ENCODE results near the gene COL4A1. TPM values are rescaled to one million over a fixed set of nuclear protein-coding genes. Genes with fewer than 3 reads are reported as not detected.

Gene COL4A1
- total RNA-seq, 3 donors from 2014 or later, result 118 to 1,008 (median 370) TPM

DNA sequence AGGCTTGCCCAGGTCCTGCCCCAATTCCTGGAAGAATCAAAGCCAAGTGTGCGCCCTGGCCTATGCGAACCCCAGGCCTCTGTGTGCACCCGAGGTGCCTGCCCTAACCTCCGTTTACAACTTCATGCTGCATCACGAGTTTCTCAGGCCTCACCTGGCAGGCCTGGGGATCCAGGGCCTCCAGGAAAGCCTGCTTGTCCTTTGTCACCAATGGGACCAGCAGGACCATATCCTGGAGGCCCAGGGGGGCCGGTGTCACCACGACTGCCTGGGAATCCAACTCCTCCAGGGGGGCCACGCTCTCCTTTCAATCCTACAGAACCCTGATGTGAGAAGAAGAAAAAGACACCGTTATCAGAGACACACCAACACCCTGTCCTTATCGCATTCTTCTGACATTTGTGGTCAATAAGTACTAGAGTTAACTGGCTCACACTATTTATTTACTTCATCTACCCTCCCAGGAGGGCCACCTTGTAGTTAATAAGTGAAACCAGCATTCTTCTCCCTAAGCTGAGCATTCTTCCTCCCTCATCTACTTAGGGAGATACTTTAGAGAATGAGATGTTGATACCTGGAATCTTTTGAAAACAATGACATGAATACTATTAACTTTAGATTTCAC, 120.6 kb downstream of the COL4A1 start:
- intact Hi-C loops (cut with DNase I; ENCODE audit: low total_unique reads), result no loop called here
- Histone ChIP-seq H3K36me3 (no peaks in the 10 kb centered on the region), H3K27ac (no peak overlapping the region)

GRCh38 chr13:110185696-110186095, 121.3 kb downstream of the COL4A1 start:
- TF ChIP-seq POLR2A (IDR thresholded peaks at IDR 0.05) (no peak), POLR2AphosphoS5 (IDR thresholded peaks at IDR 0.05) (no peak)
- TF ChIP-seq, protein P1, sequence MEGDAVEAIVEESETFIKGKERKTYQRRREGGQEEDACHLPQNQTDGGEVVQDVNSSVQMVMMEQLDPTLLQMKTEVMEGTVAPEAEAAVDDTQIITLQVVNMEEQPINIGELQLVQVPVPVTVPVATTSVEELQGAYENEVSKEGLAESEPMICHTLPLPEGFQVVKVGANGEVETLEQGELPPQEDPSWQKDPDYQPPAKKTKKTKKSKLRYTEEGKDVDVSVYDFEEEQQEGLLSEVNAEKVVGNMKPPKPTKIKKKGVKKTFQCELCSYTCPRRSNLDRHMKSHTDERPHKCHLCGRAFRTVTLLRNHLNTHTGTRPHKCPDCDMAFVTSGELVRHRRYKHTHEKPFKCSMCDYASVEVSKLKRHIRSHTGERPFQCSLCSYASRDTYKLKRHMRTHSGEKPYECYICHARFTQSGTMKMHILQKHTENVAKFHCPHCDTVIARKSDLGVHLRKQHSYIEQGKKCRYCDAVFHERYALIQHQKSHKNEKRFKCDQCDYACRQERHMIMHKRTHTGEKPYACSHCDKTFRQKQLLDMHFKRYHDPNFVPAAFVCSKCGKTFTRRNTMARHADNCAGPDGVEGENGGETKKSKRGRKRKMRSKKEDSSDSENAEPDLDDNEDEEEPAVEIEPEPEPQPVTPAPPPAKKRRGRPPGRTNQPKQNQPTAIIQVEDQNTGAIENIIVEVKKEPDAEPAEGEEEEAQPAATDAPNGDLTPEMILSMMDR (IDR thresholded peaks at IDR 0.05), result no peak
- intact Hi-C loops (cut with DNase I; ENCODE audit: low total_unique reads), result no loop called here
- H3K27me3 ChIP-seq, result no peaks in the 10 kb centered on the region
- no peak for DNase-seq (ENCODE audit: low spot score in 2 of 2)
- no peak overlapping the region for H3K27ac ChIP-seq
- H3K4me3 ChIP-seq, result no peak overlapping the region
- no peaks in the 10 kb centered on the region for H3K9me3 ChIP-seq
- H3K4me1 ChIP-seq, result no peaks in the 10 kb centered on the region
- no peaks in the 10 kb centered on the region for H3K36me3 ChIP-seq

More for the DNA sequence above, 120.6 kb downstream of the COL4A1 start:
- H3K27me3 ChIP-seq, result no peaks in the 10 kb centered on the region
- no peaks in the 10 kb centered on the region for H3K4me1 ChIP-seq
- no peak overlapping the region for H3K4me3 ChIP-seq
- DNase-seq (ENCODE audit: low spot score in 2 of 2), result no peak
- TF ChIP-seq, protein P1 (IDR thresholded peaks at IDR 0.05), result no peak
- no peak for TF ChIP-seq POLR2AphosphoS5 (IDR thresholded peaks at IDR 0.05)
- no peaks in the 10 kb centered on the region for H3K9me3 ChIP-seq

DNA sequence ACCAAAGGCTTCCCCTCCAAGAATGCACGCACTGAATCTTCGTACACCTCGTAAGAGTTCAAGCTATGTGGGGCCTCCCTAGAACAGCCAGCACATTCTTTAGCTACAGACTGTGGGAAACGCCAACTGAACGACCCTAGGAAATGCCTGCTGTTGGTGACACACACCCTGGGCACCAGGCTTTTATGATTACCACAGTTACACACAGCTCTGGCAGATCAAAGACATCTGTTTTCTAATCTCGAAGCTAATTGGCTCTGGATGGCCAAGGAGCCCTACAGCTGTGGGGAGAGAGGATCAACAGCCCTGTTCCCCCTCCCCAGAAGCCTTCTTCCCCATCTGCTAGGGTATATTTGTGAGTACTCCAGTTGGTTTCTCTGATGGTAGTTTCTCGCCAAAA, 123.0 kb downstream of the COL4A1 start:
- TF ChIP-seq POLR2AphosphoS5 (IDR thresholded peaks at IDR 0.05) (no peak), POLR2A (IDR thresholded peaks at IDR 0.05) (no peak)
- TF ChIP-seq, protein P1 (IDR thresholded peaks at IDR 0.05), result no peak
- Histone ChIP-seq H3K36me3 (no peaks in the 10 kb centered on the region), H3K27ac (no peak overlapping the region), H3K4me1 (no peaks in the 10 kb centered on the region), H3K4me3 (no peak overlapping the region), H3K9me3 (no peaks in the 10 kb centered on the region), H3K27me3 (no peaks in the 10 kb centered on the region)
- intact Hi-C loops (cut with DNase I; ENCODE audit: low total_unique reads), result no loop called here
- no peak for DNase-seq (ENCODE audit: low spot score in 2 of 2)

- Histone ChIP-seq H3K36me3 (no peaks in the 10 kb centered on the region), H3K4me3 (no peak overlapping the region), H3K27ac (no peak overlapping the region), H3K9me3 (no peaks in the 10 kb centered on the region), H3K27me3 (no peaks in the 10 kb centered on the region), H3K4me1 (no peaks in the 10 kb centered on the region)
- no peak for DNase-seq (ENCODE audit: low spot score in 2 of 2)
- intact Hi-C loops (cut with DNase I; ENCODE audit: low total_unique reads), result no loop called here
- TF ChIP-seq, protein P1 (IDR thresholded peaks at IDR 0.05), result no peak
- TF ChIP-seq POLR2A (IDR thresholded peaks at IDR 0.05) (no peak), POLR2AphosphoS5 (IDR thresholded peaks at IDR 0.05) (no peak)
Measured at GRCh38 chr13:110182461-110182860, 124.5 kb downstream of the COL4A1 start.

GRCh38 chr13:110182003-110182402, 125.0 kb downstream of the COL4A1 start:
- Histone ChIP-seq H3K36me3 (no peaks in the 10 kb centered on the region), H3K9me3 (no peaks in the 10 kb centered on the region), H3K27me3 (no peaks in the 10 kb centered on the region), H3K4me1 (no peaks in the 10 kb centered on the region), H3K4me3 (no peak overlapping the region), H3K27ac (no peak overlapping the region)
- TF ChIP-seq, protein P1 (IDR thresholded peaks at IDR 0.05), result no peak
- TF ChIP-seq POLR2AphosphoS5 (IDR thresholded peaks at IDR 0.05), result no peak
- no peak for TF ChIP-seq POLR2A (IDR thresholded peaks at IDR 0.05)
- intact Hi-C loops (cut with DNase I; ENCODE audit: low total_unique reads), result no loop called here
- DNase-seq (ENCODE audit: low spot score in 2 of 2), result no peak
